ENCODE data around the gene OR51F1.
"Not testable (repeated sequence)": the region's sequence is repeated elsewhere in the genome, so short reads cannot be mapped to it uniquely, and the experiment has no call there.

Gene OR51F1

GRCh38 chr11:4769838-4770237 lies at the start of gene OR51F1:
Gene OR51F1 (minus strand): TSS chr11:4769938. CDS start chr11:4769938, 0 bp downstream.
- FAIRE-seq: no peak

GRCh38 chr11:4809246-4809645 lies 39.5 kb upstream of the OR51F1 start:
- no peak for FAIRE-seq

DNA sequence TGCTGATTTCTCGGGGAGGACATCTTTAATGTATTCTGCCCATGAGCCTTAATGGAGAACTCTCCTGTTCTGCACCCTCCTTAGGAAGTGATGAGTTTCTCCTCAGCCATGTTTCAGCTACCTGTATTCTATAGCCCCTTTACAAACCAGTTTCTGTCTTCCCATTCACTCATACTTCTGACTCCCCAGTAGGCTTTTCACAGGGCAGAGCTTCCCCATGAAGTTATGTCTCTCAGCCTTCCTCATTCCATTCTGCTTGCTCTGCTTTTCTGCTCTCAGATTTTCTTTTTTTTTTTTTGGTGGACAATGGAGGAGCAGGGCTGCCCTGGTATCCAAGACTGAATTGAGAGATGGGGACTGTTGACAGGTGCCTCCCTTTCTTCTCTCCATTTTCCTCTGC lies 38.7 kb upstream of the OR51F1 start:
- no peak for FAIRE-seq

DNA sequence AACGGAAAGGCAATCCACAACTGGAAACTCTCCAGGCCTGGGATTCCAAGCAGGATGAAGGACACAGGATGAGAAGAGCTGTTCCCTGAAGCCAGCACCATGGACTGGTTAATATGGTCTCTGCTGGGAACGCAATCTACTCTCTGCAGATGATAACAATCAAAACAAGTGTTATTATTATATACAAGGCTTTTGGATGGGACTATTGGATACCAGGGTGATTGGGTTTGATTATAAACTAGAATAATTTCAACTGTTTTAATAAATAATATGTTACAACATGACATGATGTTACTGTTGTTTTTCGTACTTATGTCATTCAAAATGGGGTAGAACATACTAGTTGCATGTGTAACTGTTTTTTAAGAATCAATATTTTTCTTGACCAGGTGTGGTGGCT lies 34.5 kb upstream of the OR51F1 start, which contains the start of gene OR52R1:
Gene OR52R1, minus strand, starts transcription at position 101 of the 400 bp plus-strand sequence. Its CDS starts 0 bp downstream, at position 101.
- no peak for FAIRE-seq

DNA sequence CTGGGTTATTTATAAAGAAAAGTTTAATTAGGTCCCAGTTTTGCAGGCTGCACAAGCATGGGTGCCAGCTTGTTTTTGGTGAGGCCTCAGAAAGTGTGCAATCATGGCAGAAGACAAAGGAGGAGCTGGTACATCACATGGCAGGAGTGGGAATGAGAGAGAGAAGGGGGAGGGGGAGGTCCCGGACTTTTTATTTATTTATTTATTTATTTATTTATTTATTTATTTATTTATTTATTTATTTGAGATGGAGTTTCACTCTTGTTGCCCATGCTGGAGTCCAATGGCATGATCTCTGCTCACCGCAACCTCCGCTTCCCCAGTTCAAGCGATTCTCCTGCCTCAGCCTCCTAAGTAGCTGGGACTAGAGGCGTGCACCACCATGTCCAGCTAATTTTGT lies 31.6 kb upstream of the OR51F1 start:
- not testable (repeated sequence) for FAIRE-seq

- no peak for FAIRE-seq
Observed at GRCh38 chr11:4798427-4799183, 28.9 kb upstream of the OR51F1 start.

- no peak for FAIRE-seq
Observed at GRCh38 chr11:4797206-4797605, 27.5 kb upstream of the OR51F1 start.

DNA sequence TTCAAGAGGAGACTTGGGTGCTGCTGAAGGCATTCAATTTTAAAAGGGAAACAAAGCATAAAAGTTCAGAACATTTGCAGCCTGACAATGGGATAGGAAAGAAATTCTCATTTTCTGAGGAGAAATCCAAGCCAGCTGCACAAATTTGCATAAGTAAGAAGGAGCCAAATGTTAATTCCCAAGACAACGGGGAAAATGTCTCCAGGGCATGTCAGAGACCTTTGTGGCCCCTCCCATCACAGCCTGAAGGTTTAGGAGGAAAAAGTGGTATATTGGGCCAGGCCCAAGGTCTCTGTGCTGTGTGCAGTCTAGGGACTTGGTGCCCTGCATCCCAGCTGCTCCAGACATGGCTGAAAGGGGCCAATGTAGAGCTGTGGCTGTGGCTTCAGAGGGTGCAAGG lies 12.7 kb upstream of the OR51F1 start:
- FAIRE-seq: no peak

- no peak for FAIRE-seq
Observed at GRCh38 chr11:4768094-4768493, 1.6 kb downstream of the OR51F1 start.

- no peak for FAIRE-seq
Observed at GRCh38 chr11:4766420-4767043, 3.2 kb downstream of the OR51F1 start.

- no peak for FAIRE-seq
Observed at GRCh38 chr11:4763096-4763495, 6.6 kb downstream of the OR51F1 start.

- no peak for FAIRE-seq
Observed at GRCh38 chr11:4751201-4751600, 18.5 kb downstream of the OR51F1 start.

- no peak for FAIRE-seq
Observed at GRCh38 chr11:4748438-4748837, 21.3 kb downstream of the OR51F1 start.

- FAIRE-seq: no peak
Observed at GRCh38 chr11:4740735-4741134, 29.0 kb downstream of the OR51F1 start.

DNA sequence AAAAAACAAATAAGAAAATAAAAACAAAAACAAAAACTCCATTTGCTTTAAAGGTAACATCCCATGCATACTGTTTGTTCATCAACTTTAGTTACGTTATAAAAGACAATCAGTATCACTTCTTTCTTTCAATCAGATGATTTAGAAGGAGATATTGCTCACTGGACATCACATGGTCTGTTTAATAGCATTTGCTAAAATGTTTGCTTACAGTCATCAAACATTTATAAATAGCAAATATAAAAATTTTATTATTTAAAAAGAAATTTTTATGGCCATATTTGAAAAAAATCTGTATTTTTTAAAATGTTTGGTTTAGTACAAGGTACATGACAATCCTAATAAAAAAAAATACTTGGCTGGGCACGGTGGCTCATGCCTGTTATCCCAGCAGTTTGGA lies 42.6 kb downstream of the OR51F1 start:
- no peak for FAIRE-seq

DNA sequence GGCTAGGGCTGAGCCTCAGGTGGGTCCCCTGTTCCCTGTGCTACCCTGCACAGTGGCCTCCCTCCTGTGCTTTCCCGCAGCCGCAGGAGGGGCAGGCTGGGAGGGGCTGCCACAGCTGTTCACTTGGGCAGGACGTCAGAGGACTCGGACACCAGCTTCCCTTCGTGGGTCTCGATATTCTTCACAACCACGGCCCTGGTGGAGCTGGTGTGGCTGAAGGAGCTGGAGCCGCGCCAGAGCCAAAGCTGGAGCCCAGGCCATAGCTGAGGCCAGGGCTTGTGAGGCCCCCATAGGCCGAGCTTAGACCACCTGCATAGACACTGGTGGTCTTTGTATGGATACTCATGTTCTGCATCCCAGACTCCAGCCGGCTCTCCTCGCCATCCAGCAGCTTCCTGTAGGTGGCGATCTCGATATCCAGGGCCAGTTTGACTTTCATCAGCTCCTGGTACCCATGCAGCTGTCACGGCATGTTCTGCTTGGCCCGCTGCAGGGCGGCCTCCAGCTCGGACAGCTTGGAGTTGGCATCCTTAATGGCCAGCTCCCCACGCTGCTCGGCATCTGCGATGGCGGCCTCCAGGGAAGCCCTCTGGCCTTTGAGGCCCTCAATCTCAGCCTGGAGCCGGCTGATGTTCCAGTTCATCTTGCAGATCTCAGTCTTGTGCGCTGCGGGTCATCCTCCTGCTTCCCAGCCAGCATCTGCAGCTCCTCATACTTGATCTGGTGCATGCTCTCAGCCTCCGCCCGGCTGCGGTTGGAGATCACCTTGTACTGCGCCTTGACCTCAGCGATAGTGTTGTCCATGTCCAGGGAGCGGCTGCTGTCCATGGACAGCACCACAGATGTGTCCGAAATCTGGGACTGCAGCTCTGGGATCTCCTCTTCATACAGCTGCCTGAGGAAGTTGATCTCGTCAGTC lies 46.9 kb downstream of the OR51F1 start:
- not testable (repeated sequence) for FAIRE-seq

Measured in endometrium (tissue), 2 donors.